CD14-positive monocyte (primary cell): ENCODE data around the gene KLHDC7B. TPM values are rescaled to one million over a fixed set of nuclear protein-coding genes. Genes with fewer than 3 reads are reported as not detected.

Source experiments
- DNase-seq, 3 donors: peaks; one replicate each; pipeline ENCODE4 v3.0.0-alpha.2; 2011 to 2022
- H2AFZ ChIP-seq: 2 replicates; pipeline ENCODE4 v1.6.0; 2012; ENCODE audit warnings: mild to moderate bottlenecking, low read depth, low read length, inconsistent platforms; ENCODE audit not compliant: insufficient read depth, poor library complexity, severe bottlenecking
- H3K27ac ChIP-seq, 2 donors: 1 replicate in 1 of 2; 2 replicates in 1 of 2; pipeline ENCODE4 v1.5.1; 2012 to 2013; ENCODE audit warnings: low read length in 2 of 2, control low read depth in 1 of 2, inconsistent platforms in 1 of 2, low read depth in 1 of 2, mild to moderate bottlenecking in 1 of 2
- H3K27me3 ChIP-seq, 2 donors: one replicate each; pipeline versions ENCODE4 v1.6.0 to v1.6.1; 2011 to 2013; ENCODE audit warnings: low read length in 2 of 2; ENCODE audit not compliant: control insufficient read depth in 2 of 2, insufficient read depth in 2 of 2
- H3K36me3 ChIP-seq, 2 donors: replicated peaks in 1 of 2; 1 replicate in 1 of 2; 2 replicates in 1 of 2; pipeline versions ENCODE4 v1.5.1 to v1.6.1; 2012 to 2013; ENCODE audit warnings: low read length in 2 of 2, control low read depth in 1 of 2, inconsistent platforms in 1 of 2, mild to moderate bottlenecking in 1 of 2; ENCODE audit not compliant: insufficient read depth in 2 of 2, control insufficient read depth in 1 of 2
- H3K4me1 ChIP-seq, 2 donors: 1 replicate in 1 of 2; 2 replicates in 1 of 2; pipeline versions ENCODE4 v1.5.1 to v1.6.1; 2012 to 2013; ENCODE audit warnings: low read length in 2 of 2, control low read depth in 1 of 2, inconsistent platforms in 1 of 2, mild to moderate bottlenecking in 1 of 2, moderate library complexity in 1 of 2; ENCODE audit not compliant: insufficient read depth in 2 of 2, control insufficient read depth in 1 of 2
- H3K4me2 ChIP-seq: replicated peaks from 2 replicates; pipeline ENCODE3; 2012; ENCODE audit warnings: low read length, moderate library complexity, mild to moderate bottlenecking; ENCODE audit not compliant: poor library complexity, severe bottlenecking; ENCODE audit errors: extremely low read depth
- H3K4me3 ChIP-seq, 3 experiments: fragments of 200-600 bp in 1 of 3; sonication (generic) in 1 of 3; replicated peaks in 1 of 3; 1 replicate in 2 of 3; 2 replicates in 1 of 3; pipeline ENCODE4 v1.5.1; 2011 to 2013; ENCODE audit warnings: low read length in 3 of 3, mild to moderate bottlenecking in 3 of 3, control low read depth in 2 of 3, low read depth in 2 of 3, inconsistent platforms in 1 of 3, moderate library complexity in 1 of 3
- H3K79me2 ChIP-seq: 2 replicates; pipeline ENCODE4 v1.6.0; 2012; ENCODE audit warnings: mild to moderate bottlenecking, control low read depth, inconsistent platforms, low read length, moderate library complexity; ENCODE audit not compliant: insufficient read depth
- H3K9ac ChIP-seq: 2 replicates; pipeline ENCODE4 v1.6.0; 2017; ENCODE audit warnings: low read length, mild to moderate bottlenecking; ENCODE audit not compliant: insufficient read depth, poor library complexity, severe bottlenecking
- H3K9me3 ChIP-seq, 2 donors: replicated peaks in 1 of 2; 1 replicate in 1 of 2; 2 replicates in 1 of 2; pipeline versions ENCODE4 v1.5.1 to v1.6.1; 2012 to 2013; ENCODE audit warnings: low read length in 2 of 2, control low read depth in 1 of 2; ENCODE audit not compliant: control insufficient read depth in 1 of 2, insufficient read depth in 1 of 2
- H4K20me1 ChIP-seq: 2 replicates; pipeline ENCODE4 v1.6.0; 2012; ENCODE audit warnings: mild to moderate bottlenecking, low read length, control low read depth, moderate library complexity; ENCODE audit not compliant: insufficient read depth
- H3K27ac Mint-ChIP-seq, 7 donors: one replicate each; pipeline ENCODE4 v1.8.0; 2020; ENCODE audit warnings: mild to moderate bottlenecking in 7 of 7, mixed read lengths in 7 of 7, moderate library complexity in 6 of 7, inconsistent platforms in 2 of 7
- H3K27me3 Mint-ChIP-seq, 3 donors: one replicate each; pipeline ENCODE4 v1.8.0; 2021 to 2022; ENCODE audit warnings: low read depth in 3 of 3, mild to moderate bottlenecking in 3 of 3, mixed read lengths in 3 of 3, moderate library complexity in 3 of 3, inconsistent platforms in 1 of 3
- H3K36me3 Mint-ChIP-seq, 2 donors: one replicate each; pipeline ENCODE4 v1.8.0; 2020; ENCODE audit warnings: mixed read lengths in 2 of 2, inconsistent platforms in 1 of 2, mild to moderate bottlenecking in 1 of 2
- H3K4me1 Mint-ChIP-seq: one replicate; pipeline ENCODE4 v1.8.0; 2020; ENCODE audit warnings: mild to moderate bottlenecking, mixed read lengths
- H3K4me3 Mint-ChIP-seq, 2 donors: one replicate each; pipeline ENCODE4 v1.8.0; 2020; ENCODE audit warnings: mild to moderate bottlenecking in 2 of 2, mixed read lengths in 2 of 2, moderate library complexity in 1 of 2
- H3K9me3 Mint-ChIP-seq, 7 donors: one replicate each; pipeline ENCODE4 v1.8.0; 2020 to 2022; ENCODE audit warnings: mixed read lengths in 7 of 7, mild to moderate bottlenecking in 6 of 7, moderate library complexity in 6 of 7, inconsistent platforms in 2 of 7
- CTCF ChIP-seq: fragments of 200-600 bp; IDR thresholded peaks from one replicate; pipeline ENCODE4 v1.8.0; 2022; ENCODE audit warnings: antibody characterized with exemption, mild to moderate bottlenecking
- WGBS: methylation state at CpG from one replicate; pipeline ENCODE4 v1.1.5; 2013; ENCODE audit warnings: missing lambda C conversion rate; ENCODE audit not compliant: insufficient coverage; 5-methylcytosine and 5-hydroxymethylcytosine counted together
- intact Hi-C, 2 donors: fragments of 100-400 bp; cut with micrococcal nuclease; formaldehyde crosslinking; loops; one replicate each; pipeline versions ENCODE4 v1.15.0 to v1.15.1; 2023
- polyA plus RNA-seq, 3 donors: library from polyadenylated mRNA; depleted of rRNA in 1 of 3; unstranded in 2 of 3; stranded (reverse) in 1 of 3; fragments of 300-500 nt in 2 of 3; fragments of >200 nt in 1 of 3; fragmentation: Illumina TruSeq in 2 of 3; gene quantifications; 1 replicate in 2 of 3; 2 replicates in 1 of 3; pipeline ENCODE4 v1.2.3, GENCODE V29; 2012 to 2021

Gene KLHDC7B
- polyA plus RNA-seq, 3 donors, result 0.88 to 4.3 (median 1.4) TPM

- H4K20me1 ChIP-seq, result peaks cover 27% of the 10 kb centered on the region
- H3K27ac ChIP-seq, result peak overlapping the region; percentile 100
- intact Hi-C loops, result loop anchor here (1.0 to 10.0 kb wide), 4 partner anchors 7 to 597 kb away; partner anchors contain the start of gene TRABD (in 1 of the 2)
- peak overlapping the region; percentile 72 to 99 (median 92) for H3K4me3 ChIP-seq
- H2AFZ ChIP-seq, result no peak overlapping the region
- peaks cover 54% of the 10 kb centered on the region for H3K4me1 Mint-ChIP-seq
- no peaks in the 10 kb centered on the region for H3K9me3 Mint-ChIP-seq
- peak overlapping the region; percentile 90 to 93 for H3K4me3 Mint-ChIP-seq
- H3K4me2 ChIP-seq, result peak overlapping the region; percentile 95
- peaks cover 76 to 87% of the 10 kb centered on the region in 2 donors for H3K4me1 ChIP-seq
- H3K27ac Mint-ChIP-seq, result peak overlapping the region; percentile 99 to 100 (median 99)
- WGBS, result 0% methylated on average over 46 of the region's 56 CpGs
- H3K36me3 ChIP-seq, result peaks cover 13 to 16% of the 10 kb centered on the region in 2 donors
- no peaks in the 10 kb centered on the region for H3K27me3 ChIP-seq
- H3K79me2 ChIP-seq, result peaks cover 84% of the 10 kb centered on the region
- H3K9me3 ChIP-seq, result no peaks in the 10 kb centered on the region
- DNase-seq, result peak in 1 of 3 donors; percentile 52
- peak overlapping the region; percentile 100 for H3K9ac ChIP-seq
- no peak for TF ChIP-seq CTCF
- H3K36me3 Mint-ChIP-seq, result peaks cover 21 to 23% of the 10 kb centered on the region in 2 donors
- H3K27me3 Mint-ChIP-seq, result no peaks in the 10 kb centered on the region
Measured at GRCh38 chr22:50531962-50532674, 13.6 kb upstream of the KLHDC7B start.

GRCh38 chr22:50532824-50533796, 12.6 kb upstream of the KLHDC7B start:
- Mint-ChIP-seq H3K36me3 (peaks cover 11 to 17% of the 10 kb centered on the region in 2 donors), H3K9me3 (no peaks in the 10 kb centered on the region), H3K4me3 (peak overlapping the region; percentile 90 to 93), H3K27me3 (no peaks in the 10 kb centered on the region), H3K4me1 (peaks cover 54% of the 10 kb centered on the region), H3K27ac (peak overlapping the region; percentile 99 to 100 (median 99))
- peak overlapping the region; percentile 100 for H3K27ac ChIP-seq
- H3K27me3 ChIP-seq, result no peaks in the 10 kb centered on the region
- no peak overlapping the region for H2AFZ ChIP-seq
- no peaks in the 10 kb centered on the region for H3K9me3 ChIP-seq
- 78% methylated on average over 11 of the region's 19 CpGs for WGBS
- H3K9ac ChIP-seq, result peak overlapping the region; percentile 100
- no peak for DNase-seq
- H3K36me3 ChIP-seq, result peaks cover 11 to 13% of the 10 kb centered on the region in 2 donors
- peak overlapping the region; percentile 95 for H3K4me2 ChIP-seq
- intact Hi-C loops, result loop anchor here in 1 of 2 donors (5.0 to 10.0 kb wide), 3 partner anchors 231 to 598 kb away; partner anchors contain the start of gene TRABD
- peaks cover 17% of the 10 kb centered on the region for H4K20me1 ChIP-seq
- H3K79me2 ChIP-seq, result peaks cover 77% of the 10 kb centered on the region
- no peak for TF ChIP-seq CTCF
- H3K4me3 ChIP-seq, result peak overlapping the region; percentile 72 to 99 (median 92)
- peaks cover 76 to 87% of the 10 kb centered on the region in 2 donors for H3K4me1 ChIP-seq
